Measurements from ENCODE around the gene KCND3.

KCND3 gene

GRCh38 chr1:111903871-111904449 lies 85.5 kb downstream of the KCND3 start:
- Mint-ChIP-seq H3K36me3 (ENCODE audit: low read depth) (no peaks in the 10 kb centered on the region), H3K4me3 (no peak overlapping the region), H3K27ac (no peak overlapping the region), H3K4me1 (peaks cover 9% of the 10 kb centered on the region), H3K27me3 (peaks cover 15% of the 10 kb centered on the region), H3K9me3 (no peaks in the 10 kb centered on the region)
- no peak for DNase-seq
- ATAC-seq, result no peak

- H3K27me3 Mint-ChIP-seq, result peaks cover 13% of the 10 kb centered on the region
- no peak overlapping the region for H3K27ac Mint-ChIP-seq
- ATAC-seq (no peak), DNase-seq (no peak)
- H3K4me1 Mint-ChIP-seq, result peaks cover 9% of the 10 kb centered on the region
- H3K4me3 Mint-ChIP-seq, result no peak overlapping the region
- H3K36me3 Mint-ChIP-seq (ENCODE audit: low read depth), result no peaks in the 10 kb centered on the region
- no peaks in the 10 kb centered on the region for H3K9me3 Mint-ChIP-seq
Observed at GRCh38 chr1:111903148-111903870, 86.2 kb downstream of the KCND3 start.

DNA sequence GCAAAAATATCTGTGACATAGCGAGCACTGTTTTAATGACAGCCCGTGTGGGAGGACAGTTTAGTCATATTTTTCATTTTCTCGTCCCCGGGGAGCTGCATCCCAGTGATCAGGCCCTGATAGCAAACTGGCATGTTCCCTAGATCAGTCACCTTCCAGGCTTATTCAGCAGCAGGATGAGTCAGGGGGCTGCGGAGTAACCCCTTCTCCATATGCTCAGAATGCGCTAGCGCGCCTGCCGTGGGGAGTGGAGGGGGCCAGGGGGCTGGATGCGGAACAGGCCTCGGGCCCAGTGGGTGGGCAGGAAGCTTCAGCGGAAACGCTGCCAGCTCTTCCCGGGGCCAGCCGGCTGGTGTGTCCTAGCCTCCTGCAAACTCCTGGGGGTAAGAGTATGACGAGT lies 94.0 kb downstream of the KCND3 start:
- H3K27ac Mint-ChIP-seq, result no peak overlapping the region
- no peaks in the 10 kb centered on the region for H3K4me1 Mint-ChIP-seq
- H3K27me3 Mint-ChIP-seq, result peaks cover 8% of the 10 kb centered on the region
- ATAC-seq (no peak), DNase-seq (no peak)
- no peaks in the 10 kb centered on the region for H3K36me3 Mint-ChIP-seq (ENCODE audit: low read depth)
- H3K4me3 Mint-ChIP-seq, result no peak overlapping the region
- no peaks in the 10 kb centered on the region for H3K9me3 Mint-ChIP-seq

DNA sequence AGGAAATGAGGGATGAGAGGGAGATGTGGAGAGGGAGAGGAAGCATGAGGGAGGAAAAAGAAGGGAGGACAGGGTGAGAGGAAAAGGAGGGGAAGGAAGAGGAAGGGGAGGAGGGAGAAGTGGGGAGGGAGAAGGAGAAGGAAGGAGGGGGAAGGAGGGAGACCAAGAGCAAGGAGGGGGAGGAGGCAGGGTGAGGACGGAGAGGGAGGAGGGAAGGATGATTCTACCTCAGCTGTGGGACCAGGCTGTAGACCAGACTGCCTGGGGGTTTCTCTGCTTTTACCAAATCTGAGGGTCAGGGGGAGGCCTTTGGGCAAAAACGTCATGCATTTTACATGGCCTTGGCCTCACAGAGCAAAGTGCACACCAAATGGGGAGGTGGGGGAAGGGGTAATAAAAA lies 94.5 kb downstream of the KCND3 start:
- H3K9me3 Mint-ChIP-seq, result no peaks in the 10 kb centered on the region
- H3K4me3 Mint-ChIP-seq, result no peak overlapping the region
- H3K4me1 Mint-ChIP-seq, result no peaks in the 10 kb centered on the region
- H3K27me3 Mint-ChIP-seq, result peaks cover 8% of the 10 kb centered on the region
- ATAC-seq (no peak), DNase-seq (no peak)
- H3K36me3 Mint-ChIP-seq (ENCODE audit: low read depth), result no peaks in the 10 kb centered on the region
- no peak overlapping the region for H3K27ac Mint-ChIP-seq

DNA sequence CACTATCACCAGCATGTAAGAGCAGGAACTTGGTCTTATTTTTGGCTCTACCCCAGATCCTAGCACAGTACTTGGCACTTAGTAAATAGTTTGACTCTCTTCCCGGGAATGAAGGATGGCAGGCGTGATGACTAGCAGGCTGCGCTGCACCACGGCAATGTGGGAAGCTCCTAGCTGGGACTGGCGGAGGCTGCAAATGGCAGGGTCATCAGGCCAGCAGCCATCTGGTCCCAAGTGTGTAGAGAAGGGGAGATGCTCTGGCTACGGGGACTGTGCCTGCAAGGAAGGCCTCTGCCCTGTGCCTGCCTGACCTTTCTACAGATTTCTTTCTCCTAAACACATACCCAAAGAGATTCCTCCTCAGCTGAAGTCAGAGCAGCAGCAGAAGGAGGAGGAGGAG lies 95.0 kb downstream of the KCND3 start:
- Mint-ChIP-seq H3K27ac (no peak overlapping the region), H3K36me3 (ENCODE audit: low read depth) (no peaks in the 10 kb centered on the region), H3K4me1 (no peaks in the 10 kb centered on the region), H3K4me3 (no peak overlapping the region), H3K9me3 (no peaks in the 10 kb centered on the region), H3K27me3 (peaks cover 8% of the 10 kb centered on the region)
- DNase-seq (no peak), ATAC-seq (no peak)

GRCh38 chr1:111891566-111891965 lies 97.9 kb downstream of the KCND3 start:
- Mint-ChIP-seq H3K27me3 (peaks cover 10% of the 10 kb centered on the region), H3K4me3 (no peak overlapping the region), H3K27ac (no peak overlapping the region), H3K4me1 (no peaks in the 10 kb centered on the region), H3K36me3 (ENCODE audit: low read depth) (no peaks in the 10 kb centered on the region), H3K9me3 (no peaks in the 10 kb centered on the region)
- ATAC-seq (no peak), DNase-seq (no peak)

GRCh38 chr1:111888740-111889376 lies 100.6 kb downstream of the KCND3 start:
- DNase-seq (no peak), ATAC-seq (no peak)
- Mint-ChIP-seq H3K27ac (no peak overlapping the region), H3K9me3 (no peaks in the 10 kb centered on the region), H3K27me3 (peaks cover 7% of the 10 kb centered on the region), H3K4me3 (no peak overlapping the region), H3K36me3 (ENCODE audit: low read depth) (no peaks in the 10 kb centered on the region), H3K4me1 (no peaks in the 10 kb centered on the region)

DNA sequence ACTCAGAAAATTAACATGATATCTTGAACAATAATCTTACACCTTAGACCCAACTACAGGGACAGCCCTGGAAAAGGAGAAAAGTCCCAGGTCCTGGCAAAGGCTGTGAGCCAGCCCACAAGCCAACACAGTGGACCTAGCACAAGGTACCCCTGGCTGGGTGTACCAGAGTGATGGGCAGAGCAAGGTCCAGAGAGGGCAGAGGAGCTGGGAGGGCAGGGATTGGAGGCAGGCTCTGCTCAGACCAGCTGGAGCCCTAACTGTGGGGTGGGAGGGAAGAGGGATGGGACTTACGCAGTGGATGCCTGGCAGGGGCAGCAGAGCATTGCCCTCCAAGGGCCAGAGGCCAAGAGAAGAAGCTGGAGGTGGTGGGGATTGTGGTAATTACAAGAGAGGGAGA lies 101.6 kb downstream of the KCND3 start:
- DNase-seq (no peak), ATAC-seq (no peak)
- H3K4me3 Mint-ChIP-seq, result no peak overlapping the region
- no peaks in the 10 kb centered on the region for H3K9me3 Mint-ChIP-seq
- H3K36me3 Mint-ChIP-seq (ENCODE audit: low read depth), result no peaks in the 10 kb centered on the region
- H3K4me1 Mint-ChIP-seq, result no peaks in the 10 kb centered on the region
- no peak overlapping the region for H3K27ac Mint-ChIP-seq
- peaks cover 7% of the 10 kb centered on the region for H3K27me3 Mint-ChIP-seq

DNA sequence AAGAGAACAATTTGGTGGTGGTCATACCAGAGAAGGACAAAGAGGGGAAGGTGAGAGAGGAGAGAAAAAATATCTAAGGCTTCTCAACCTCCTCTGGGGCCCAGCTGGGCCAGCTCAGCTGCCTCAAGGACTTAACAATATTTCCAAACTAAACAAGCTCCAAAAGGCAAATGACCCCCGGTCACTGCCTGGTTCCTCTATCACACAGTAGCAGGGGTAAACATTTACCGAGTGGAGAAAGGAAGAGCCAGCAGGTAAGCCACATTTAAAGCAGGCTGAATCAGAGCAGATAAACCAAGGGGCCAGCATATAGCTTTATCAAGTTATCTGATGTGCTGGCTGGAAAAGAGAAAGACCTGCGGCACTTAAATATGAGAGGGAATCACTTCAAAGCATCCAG lies 102.1 kb downstream of the KCND3 start:
- no peak overlapping the region for H3K27ac Mint-ChIP-seq
- peaks cover 7% of the 10 kb centered on the region for H3K27me3 Mint-ChIP-seq
- no peaks in the 10 kb centered on the region for H3K9me3 Mint-ChIP-seq
- no peak overlapping the region for H3K4me3 Mint-ChIP-seq
- H3K36me3 Mint-ChIP-seq (ENCODE audit: low read depth), result no peaks in the 10 kb centered on the region
- ATAC-seq (no peak), DNase-seq (no peak)
- no peaks in the 10 kb centered on the region for H3K4me1 Mint-ChIP-seq

DNA sequence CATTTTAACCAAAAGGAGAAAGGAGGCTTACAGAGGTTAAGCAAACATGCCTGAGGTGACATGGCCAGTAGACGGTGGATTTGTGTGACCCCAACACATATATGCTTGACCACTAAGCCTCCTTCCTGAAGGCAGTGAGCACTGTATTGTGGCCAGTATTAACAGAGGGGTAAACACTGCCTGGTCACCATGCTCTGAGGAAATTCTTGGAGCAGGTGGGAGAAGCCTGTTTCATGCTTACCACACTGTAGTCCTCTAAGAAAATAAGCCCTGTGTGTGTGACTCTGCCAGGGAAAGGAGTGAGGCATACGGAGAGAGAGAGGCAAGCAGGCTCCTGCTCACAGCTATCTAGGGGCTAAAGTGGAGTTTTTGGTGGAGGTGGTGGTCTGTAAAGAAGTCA lies 102.7 kb downstream of the KCND3 start:
- H3K9me3 Mint-ChIP-seq, result no peaks in the 10 kb centered on the region
- DNase-seq (no peak), ATAC-seq (no peak)
- no peak overlapping the region for H3K4me3 Mint-ChIP-seq
- H3K27me3 Mint-ChIP-seq, result peaks cover 7% of the 10 kb centered on the region
- H3K27ac Mint-ChIP-seq, result no peak overlapping the region
- H3K4me1 Mint-ChIP-seq, result no peaks in the 10 kb centered on the region
- no peaks in the 10 kb centered on the region for H3K36me3 Mint-ChIP-seq (ENCODE audit: low read depth)

GRCh38 chr1:111884772-111885443 lies 104.6 kb downstream of the KCND3 start:
- no peak for DNase-seq
- ATAC-seq, result no peak
- Mint-ChIP-seq H3K4me3 (no peak overlapping the region), H3K27ac (no peak overlapping the region), H3K9me3 (no peaks in the 10 kb centered on the region), H3K4me1 (no peaks in the 10 kb centered on the region), H3K36me3 (ENCODE audit: low read depth) (no peaks in the 10 kb centered on the region), H3K27me3 (peaks cover 17% of the 10 kb centered on the region)

GRCh38 chr1:111882986-111883560 lies 106.4 kb downstream of the KCND3 start:
- no peak overlapping the region for H3K4me3 Mint-ChIP-seq
- no peaks in the 10 kb centered on the region for H3K9me3 Mint-ChIP-seq
- no peak overlapping the region for H3K27ac Mint-ChIP-seq
- H3K27me3 Mint-ChIP-seq, result peaks cover 18% of the 10 kb centered on the region
- ATAC-seq, result no peak
- H3K4me1 Mint-ChIP-seq, result no peaks in the 10 kb centered on the region
- no peak for DNase-seq
- H3K36me3 Mint-ChIP-seq (ENCODE audit: low read depth), result no peaks in the 10 kb centered on the region

- peaks cover 15% of the 10 kb centered on the region for H3K27me3 Mint-ChIP-seq
- H3K4me1 Mint-ChIP-seq, result no peaks in the 10 kb centered on the region
- no peaks in the 10 kb centered on the region for H3K9me3 Mint-ChIP-seq
- no peak overlapping the region for H3K4me3 Mint-ChIP-seq
- DNase-seq (no peak), ATAC-seq (no peak)
- H3K36me3 Mint-ChIP-seq (ENCODE audit: low read depth), result no peaks in the 10 kb centered on the region
- no peak overlapping the region for H3K27ac Mint-ChIP-seq
Observed at GRCh38 chr1:111882559-111882958, 106.9 kb downstream of the KCND3 start.

DNA sequence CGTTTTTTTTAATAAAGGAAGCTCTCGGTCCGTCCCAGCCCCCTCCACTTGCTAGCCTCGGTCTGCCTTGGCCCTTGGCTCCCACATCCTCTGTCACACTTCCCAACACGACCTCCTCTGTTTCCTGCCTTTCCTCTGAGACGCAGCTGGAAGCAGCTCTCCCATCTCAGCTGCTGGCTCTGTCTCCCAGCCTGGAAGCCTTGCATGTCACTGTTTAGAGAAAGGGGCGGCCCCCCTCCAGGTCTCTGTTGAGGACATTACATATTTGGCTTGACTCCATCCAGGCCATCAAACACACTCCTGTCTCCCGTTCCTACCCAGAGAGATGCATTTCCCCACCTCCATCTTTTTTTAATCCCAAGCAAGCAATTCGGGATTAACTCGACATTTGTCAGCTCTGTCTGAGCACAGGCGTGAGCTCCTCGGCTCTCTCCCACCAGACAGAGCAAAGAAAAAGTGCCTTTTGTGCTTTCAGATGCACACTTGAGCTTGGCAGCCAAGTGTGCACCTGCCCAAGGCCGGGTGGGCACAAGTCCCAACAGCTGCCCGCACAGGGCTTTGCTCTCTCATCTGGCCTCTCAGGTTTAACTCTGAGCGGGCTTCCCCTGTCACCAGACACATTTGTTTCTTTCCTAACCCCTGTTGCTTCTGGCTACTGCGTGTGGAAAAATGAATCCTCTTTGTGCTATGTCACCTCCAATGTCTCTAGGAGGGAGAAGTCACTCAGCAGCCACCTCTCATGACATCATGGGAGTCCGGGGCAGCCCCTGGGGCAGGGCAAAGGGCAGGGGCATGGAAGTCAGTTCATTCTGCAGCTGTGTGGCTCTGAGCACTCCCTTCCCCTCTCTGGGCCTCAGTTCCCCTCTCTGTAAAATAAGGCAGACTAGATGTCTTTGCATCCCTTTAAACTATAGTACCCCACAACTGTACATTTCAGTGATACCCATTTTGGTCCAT lies 108.3 kb downstream of the KCND3 start:
- H3K27ac Mint-ChIP-seq, result no peak overlapping the region
- no peak overlapping the region for H3K4me3 Mint-ChIP-seq
- ATAC-seq (no peak), DNase-seq (no peak)
- peaks cover 22% of the 10 kb centered on the region for H3K27me3 Mint-ChIP-seq
- no peaks in the 10 kb centered on the region for H3K36me3 Mint-ChIP-seq (ENCODE audit: low read depth)
- no peaks in the 10 kb centered on the region for H3K9me3 Mint-ChIP-seq
- H3K4me1 Mint-ChIP-seq, result no peaks in the 10 kb centered on the region

Data from activated naive CD8-positive, alpha-beta T cell treated with anti-CD3 and anti-CD28 coated beads, Interleukin-2, amount 50 U/mL, for 24 hours (primary cell).